Thyroid gland (tissue), 4 donors: Measurements from ENCODE around the gene TSHZ2. TPM values are rescaled to one million over a fixed set of nuclear protein-coding genes. Genes with fewer than 3 reads are reported as not detected.
"Not testable (repeated sequence)": the region's sequence is repeated elsewhere in the genome, so short reads cannot be mapped to it uniquely, and the experiment has no call there.

Source experiments
- DNase-seq, 2 donors: peaks; one replicate each; pipeline ENCODE4 v3.0.0-alpha.2; 2019
- H3K27ac ChIP-seq, 3 donors: fragments of 200-600 bp; sonication (generic); 1 replicate in 2 of 3; 2 replicates in 1 of 3; pipeline ENCODE4 v1.5.1; 2016 to 2019; ENCODE audit warnings: mild to moderate bottlenecking in 1 of 3, moderate library complexity in 1 of 3
- H3K27me3 ChIP-seq: fragments of 200-600 bp; sonication (generic); one replicate; pipeline ENCODE4 v1.5.1; 2019
- H3K36me3 ChIP-seq, 2 donors: fragments of 200-600 bp; sonication (generic); one replicate each; pipeline ENCODE4 v1.5.1; 2016 to 2019
- H3K4me1 ChIP-seq, 2 donors: fragments of 200-600 bp; sonication (generic); one replicate each; pipeline ENCODE4 v1.5.1; 2017 to 2019
- H3K4me3 ChIP-seq, 3 donors: fragments of 200-600 bp; sonication (generic); replicated peaks in 1 of 3; 1 replicate in 2 of 3; 2 replicates in 1 of 3; pipeline ENCODE4 v1.5.1; 2016; ENCODE audit warnings: mild to moderate bottlenecking in 1 of 3
- H3K9me3 ChIP-seq: fragments of 200-600 bp; sonication (generic); one replicate; pipeline ENCODE4 v1.5.1; 2017
- POLR2A ChIP-seq, 2 donors: fragments of 450-650 bp; IDR thresholded peaks; one replicate each; pipeline ENCODE4 v1.6.1; 2017; ENCODE audit warnings: antibody characterized with exemption in 2 of 2, mild to moderate bottlenecking in 2 of 2, moderate library complexity in 1 of 2
- WGBS, 2 donors: methylation state at CpG; one replicate each; pipeline ENCODE4 v1.1.5; 2017; 5-methylcytosine and 5-hydroxymethylcytosine counted together
- intact Hi-C: fragments of 100-400 bp; cut with DNase I; formaldehyde crosslinking; loops from one replicate; pipeline ENCODE4 v1.15.1; 2023
- total RNA-seq, 4 donors: library from RNA; depleted of rRNA; stranded (reverse); fragments of >200 nt; gene quantifications; one replicate each; pipeline ENCODE4 v1.2.3, GENCODE V29; 2016
- TF ChIP-seq, protein P1 (sequence below), 6 experiments: fragments of 200-600 bp in 3 of 6; fragments of 450-650 bp in 3 of 6; sonication (generic) in 3 of 6; IDR thresholded peaks; one replicate each; pipeline ENCODE4 v1.5.1; 2016 to 2019; ENCODE audit warnings: antibody characterized with exemption in 6 of 6, mild to moderate bottlenecking in 2 of 6, inconsistent platforms in 1 of 6, moderate library complexity in 1 of 6

Gene TSHZ2
- total RNA-seq, 4 donors from 2014 or later = 11.0 to 27.9 (median 14.0) TPM

DNA sequence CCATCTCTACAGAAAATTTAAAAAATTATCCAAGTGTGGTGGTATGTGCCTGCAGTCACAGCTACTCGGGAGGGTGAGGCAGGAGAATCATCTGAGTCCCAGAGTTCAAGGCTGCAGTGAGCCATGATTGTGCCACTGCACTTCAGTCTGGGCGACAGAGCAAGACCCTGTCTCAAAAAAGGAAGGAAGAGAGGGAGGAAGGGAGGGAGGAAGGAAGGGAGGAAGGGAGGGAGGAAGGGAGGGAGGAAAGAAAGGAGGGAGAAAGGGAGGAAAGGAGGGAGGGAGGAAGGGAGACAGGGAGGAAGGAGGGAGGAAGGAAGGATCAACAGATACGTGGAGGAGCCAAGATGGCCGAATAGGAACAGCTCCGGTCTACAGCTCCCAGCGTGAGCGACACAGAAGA is 531.4 kb downstream of the TSHZ2 start:
- no peaks in the 10 kb centered on the region for H3K27me3 ChIP-seq
- no peak overlapping the region for H3K27ac ChIP-seq
- TF ChIP-seq, protein P1, sequence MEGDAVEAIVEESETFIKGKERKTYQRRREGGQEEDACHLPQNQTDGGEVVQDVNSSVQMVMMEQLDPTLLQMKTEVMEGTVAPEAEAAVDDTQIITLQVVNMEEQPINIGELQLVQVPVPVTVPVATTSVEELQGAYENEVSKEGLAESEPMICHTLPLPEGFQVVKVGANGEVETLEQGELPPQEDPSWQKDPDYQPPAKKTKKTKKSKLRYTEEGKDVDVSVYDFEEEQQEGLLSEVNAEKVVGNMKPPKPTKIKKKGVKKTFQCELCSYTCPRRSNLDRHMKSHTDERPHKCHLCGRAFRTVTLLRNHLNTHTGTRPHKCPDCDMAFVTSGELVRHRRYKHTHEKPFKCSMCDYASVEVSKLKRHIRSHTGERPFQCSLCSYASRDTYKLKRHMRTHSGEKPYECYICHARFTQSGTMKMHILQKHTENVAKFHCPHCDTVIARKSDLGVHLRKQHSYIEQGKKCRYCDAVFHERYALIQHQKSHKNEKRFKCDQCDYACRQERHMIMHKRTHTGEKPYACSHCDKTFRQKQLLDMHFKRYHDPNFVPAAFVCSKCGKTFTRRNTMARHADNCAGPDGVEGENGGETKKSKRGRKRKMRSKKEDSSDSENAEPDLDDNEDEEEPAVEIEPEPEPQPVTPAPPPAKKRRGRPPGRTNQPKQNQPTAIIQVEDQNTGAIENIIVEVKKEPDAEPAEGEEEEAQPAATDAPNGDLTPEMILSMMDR (IDR thresholded peaks at IDR 0.05) = no peak
- no peak for TF ChIP-seq POLR2A (IDR thresholded peaks at IDR 0.05)
- no peaks in the 10 kb centered on the region for H3K36me3 ChIP-seq
- DNase-seq = no peak
- WGBS, 2 donors = 85 to 93% methylated on average over 7 of the region's 7 CpGs
- no peak overlapping the region for H3K4me3 ChIP-seq
- intact Hi-C loops = no loop called here
- no peaks in the 10 kb centered on the region for H3K4me1 ChIP-seq
- no peaks in the 10 kb centered on the region for H3K9me3 ChIP-seq

DNA sequence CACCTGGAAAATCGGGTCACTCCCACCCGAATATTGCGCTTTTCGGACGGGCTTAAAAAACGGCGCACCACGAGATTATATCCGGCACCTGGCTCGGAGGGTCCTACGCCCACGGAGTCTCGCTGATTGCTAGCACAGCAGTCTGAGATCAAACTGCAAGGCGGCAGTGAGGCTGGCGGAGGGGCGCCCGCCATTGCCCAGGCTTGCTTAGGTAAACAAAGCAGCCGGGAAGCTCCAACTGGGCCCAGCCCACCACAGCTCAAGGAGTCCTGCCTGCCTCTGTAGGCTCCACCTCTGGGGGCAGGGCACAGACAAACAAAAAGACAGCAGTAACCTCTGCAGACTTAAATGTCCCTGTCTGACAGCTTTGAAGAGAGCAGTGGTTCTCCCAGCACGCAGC is 531.9 kb downstream of the TSHZ2 start:
- H3K27me3 ChIP-seq, H3K4me1 ChIP-seq, DNase-seq, intact Hi-C loops, H3K4me3 ChIP-seq, H3K9me3 ChIP-seq, H3K36me3 ChIP-seq, H3K27ac ChIP-seq: not testable (repeated sequence)
- 79 to 81% methylated on average over 14 to 17 of the region's 19 CpGs for WGBS, 2 donors

- 76 to 77% methylated on average over 9 of the region's 9 CpGs for WGBS, 2 donors
- DNase-seq = no peak
- Histone ChIP-seq H3K4me1 (no peaks in the 10 kb centered on the region), H3K36me3 (no peaks in the 10 kb centered on the region), H3K27me3 (no peaks in the 10 kb centered on the region), H3K27ac (no peak overlapping the region), H3K9me3 (no peaks in the 10 kb centered on the region), H3K4me3 (no peak overlapping the region)
- no peak for TF ChIP-seq POLR2A (IDR thresholded peaks at IDR 0.05)
- TF ChIP-seq, protein P1 (IDR thresholded peaks at IDR 0.05) = no peak
- intact Hi-C loops = no loop called here
Observed at GRCh38 chr20:53510262-53510661, 538.1 kb downstream of the TSHZ2 start.

GRCh38 chr20:53510704-53511103 is 538.5 kb downstream of the TSHZ2 start:
- WGBS, 2 donors = 83 to 93% methylated on average over 6 to 8 of the region's 8 CpGs
- DNase-seq = no peak
- TF ChIP-seq, protein P1 (IDR thresholded peaks at IDR 0.05) = no peak
- TF ChIP-seq POLR2A (IDR thresholded peaks at IDR 0.05) = no peak
- Histone ChIP-seq H3K4me3 (no peak overlapping the region), H3K27me3 (no peaks in the 10 kb centered on the region), H3K4me1 (no peaks in the 10 kb centered on the region), H3K9me3 (no peaks in the 10 kb centered on the region), H3K27ac (no peak overlapping the region), H3K36me3 (no peaks in the 10 kb centered on the region)
- intact Hi-C loops = no loop called here

DNA sequence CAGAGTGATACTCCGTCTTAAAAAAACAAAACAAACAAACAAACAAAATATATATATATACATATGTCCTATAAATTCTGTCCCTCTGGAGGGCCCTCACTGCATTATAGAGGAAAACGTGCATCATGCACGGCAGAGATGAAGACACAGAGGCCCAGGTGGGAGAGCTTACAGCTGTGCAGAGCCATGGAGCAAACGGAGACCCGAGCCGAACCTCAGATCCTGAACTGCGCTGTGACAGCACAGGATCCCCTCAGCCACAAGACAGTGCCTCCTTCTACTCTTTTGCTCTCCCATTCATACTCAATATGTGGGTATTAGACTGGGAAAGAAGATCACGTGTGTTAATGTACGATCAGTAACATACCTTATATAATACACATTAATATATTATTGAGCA is 539.9 kb downstream of the TSHZ2 start:
- Histone ChIP-seq H3K4me3 (no peak overlapping the region), H3K36me3 (no peaks in the 10 kb centered on the region), H3K9me3 (no peaks in the 10 kb centered on the region), H3K4me1 (no peaks in the 10 kb centered on the region), H3K27ac (no peak overlapping the region), H3K27me3 (no peaks in the 10 kb centered on the region)
- WGBS, 2 donors = 83 to 86% methylated on average over 9 of the region's 9 CpGs
- intact Hi-C loops = no loop called here
- TF ChIP-seq, protein P1 (IDR thresholded peaks at IDR 0.05) = no peak
- no peak for DNase-seq

- Histone ChIP-seq H3K4me1 (no peaks in the 10 kb centered on the region), H3K4me3 (no peak overlapping the region), H3K36me3 (no peaks in the 10 kb centered on the region), H3K27ac (no peak overlapping the region), H3K27me3 (no peaks in the 10 kb centered on the region), H3K9me3 (no peaks in the 10 kb centered on the region)
- no peak for DNase-seq
- WGBS, 2 donors = 52 to 72% methylated on average over 2 of the region's 2 CpGs
- TF ChIP-seq, protein P1 (IDR thresholded peaks at IDR 0.05) = no peak
- no peak for TF ChIP-seq POLR2A (IDR thresholded peaks at IDR 0.05)
- intact Hi-C loops = no loop called here
Observed at GRCh38 chr20:53513168-53513488, 541.0 kb downstream of the TSHZ2 start.
